Measurements from ENCODE around the gene GADD45GIP1. TPM values are rescaled to one million over a fixed set of nuclear protein-coding genes. Genes with fewer than 3 reads are reported as not detected.

GADD45GIP1 gene
- total and polyA plus RNA-seq, 2 donors (not counting 1 experiment from before 2014, with no cell fraction given): 19.5 to 19.7 TPM

- TF ChIP-seq EZH2 (IDR thresholded peaks at IDR 0.05; ENCODE audit: low read length, missing control alignments): no peak
- no peak for TF ChIP-seq CTCF (conservative IDR thresholded peaks at IDR 0.05 in 1 of 2, IDR thresholded peaks at IDR 0.05 in 1 of 2; ENCODE audit: low read depth in 1 of 2, low read length in 2 of 2)
- no peak overlapping the region for H3K9ac ChIP-seq (ENCODE audit: insufficient read depth, low read length)
- no peaks in the 10 kb centered on the region for H3K27me3 ChIP-seq (ENCODE audit: control insufficient read depth, insufficient read depth, low read length)
- H3K79me2 ChIP-seq (ENCODE audit: control insufficient read depth, insufficient read depth, low read length): no peaks in the 10 kb centered on the region
- no peaks in the 10 kb centered on the region for H3K9me3 ChIP-seq (ENCODE audit: control insufficient read depth, insufficient read depth, low read depth, low read length)
- no peak overlapping the region for H3K4me3 ChIP-seq (replicated peaks in 1 of 4; ENCODE audit: control extremely low read depth in 1 of 4, insufficient read depth in 1 of 4, low read depth in 3 of 4, low read length in 4 of 4)
- H3K4me2 ChIP-seq (ENCODE audit: extremely low read depth, insufficient read depth, low read length): no peak overlapping the region
- H3K36me3 ChIP-seq (ENCODE audit: control insufficient read depth, insufficient read depth, low read length): no peaks in the 10 kb centered on the region
- peaks cover 11% of the 10 kb centered on the region for H3K4me1 ChIP-seq (ENCODE audit: control insufficient read depth, extremely low read depth, insufficient read depth, low read length)
- no peak overlapping the region for H3K27ac ChIP-seq (ENCODE audit: insufficient read depth, low read length)
- no peaks in the 10 kb centered on the region for H4K20me1 ChIP-seq (ENCODE audit: control insufficient read depth, extremely low read depth, insufficient read depth, low read length)
- DNase-seq (ENCODE audit: low read depth in 2 of 2): no peak
- no peak overlapping the region for H2AFZ ChIP-seq (ENCODE audit: low read length)
These were observed 29.7 kb upstream of the GADD45GIP1 start for GRCh38 chr19:12986726-12987125.

GRCh38 chr19:12985049-12985776 is 28.2 kb upstream of the GADD45GIP1 start:
- Histone ChIP-seq H3K79me2 (ENCODE audit: control insufficient read depth, insufficient read depth, low read length) (no peaks in the 10 kb centered on the region), H3K9ac (ENCODE audit: insufficient read depth, low read length) (no peak overlapping the region), H4K20me1 (ENCODE audit: control insufficient read depth, extremely low read depth, insufficient read depth, low read length) (no peaks in the 10 kb centered on the region), H3K4me3 (replicated peaks in 1 of 4; ENCODE audit: control extremely low read depth in 1 of 4, insufficient read depth in 1 of 4, low read depth in 3 of 4, low read length in 4 of 4) (no peak overlapping the region), H3K4me2 (ENCODE audit: extremely low read depth, insufficient read depth, low read length) (no peak overlapping the region), H3K9me3 (ENCODE audit: control insufficient read depth, insufficient read depth, low read depth, low read length) (no peaks in the 10 kb centered on the region), H3K4me1 (ENCODE audit: control insufficient read depth, extremely low read depth, insufficient read depth, low read length) (peaks cover 11% of the 10 kb centered on the region), H3K27me3 (ENCODE audit: control insufficient read depth, insufficient read depth, low read length) (no peaks in the 10 kb centered on the region), H3K27ac (ENCODE audit: insufficient read depth, low read length) (no peak overlapping the region), H3K36me3 (ENCODE audit: control insufficient read depth, insufficient read depth, low read length) (no peaks in the 10 kb centered on the region), H2AFZ (ENCODE audit: low read length) (no peak overlapping the region)
- no peak for TF ChIP-seq CTCF (conservative IDR thresholded peaks at IDR 0.05 in 1 of 2, IDR thresholded peaks at IDR 0.05 in 1 of 2; ENCODE audit: low read depth in 1 of 2, low read length in 2 of 2)
- TF ChIP-seq EZH2 (IDR thresholded peaks at IDR 0.05; ENCODE audit: low read length, missing control alignments): no peak
- DNase-seq (ENCODE audit: low read depth in 2 of 2): peak; percentile 56 to 79

- Histone ChIP-seq H3K4me1 (ENCODE audit: control insufficient read depth, extremely low read depth, insufficient read depth, low read length) (peaks cover 11% of the 10 kb centered on the region), H4K20me1 (ENCODE audit: control insufficient read depth, extremely low read depth, insufficient read depth, low read length) (no peaks in the 10 kb centered on the region), H3K4me3 (replicated peaks in 1 of 4; ENCODE audit: control extremely low read depth in 1 of 4, insufficient read depth in 1 of 4, low read depth in 3 of 4, low read length in 4 of 4) (no peak overlapping the region), H3K36me3 (ENCODE audit: control insufficient read depth, insufficient read depth, low read length) (no peaks in the 10 kb centered on the region), H2AFZ (ENCODE audit: low read length) (no peak overlapping the region), H3K4me2 (ENCODE audit: extremely low read depth, insufficient read depth, low read length) (no peak overlapping the region), H3K9ac (ENCODE audit: insufficient read depth, low read length) (no peak overlapping the region), H3K79me2 (ENCODE audit: control insufficient read depth, insufficient read depth, low read length) (no peaks in the 10 kb centered on the region), H3K27me3 (ENCODE audit: control insufficient read depth, insufficient read depth, low read length) (no peaks in the 10 kb centered on the region), H3K9me3 (ENCODE audit: control insufficient read depth, insufficient read depth, low read depth, low read length) (no peaks in the 10 kb centered on the region), H3K27ac (ENCODE audit: insufficient read depth, low read length) (no peak overlapping the region)
- TF ChIP-seq CTCF (conservative IDR thresholded peaks at IDR 0.05 in 1 of 2, IDR thresholded peaks at IDR 0.05 in 1 of 2; ENCODE audit: low read depth in 1 of 2, low read length in 2 of 2) (no peak), EZH2 (IDR thresholded peaks at IDR 0.05; ENCODE audit: low read length, missing control alignments) (no peak)
- DNase-seq (ENCODE audit: low read depth in 2 of 2): no peak
These were observed 27.6 kb upstream of the GADD45GIP1 start for GRCh38 chr19:12984683-12985048.
